LNCAP (cell line): ENCODE data around the gene TCF3.

Source experiments
- TF ChIP-seq, protein P1 (sequence below): fragments of 450-650 bp; IDR thresholded peaks from 2 replicates; pipeline ENCODE4 v1.5.1; 2017; ENCODE audit warnings: mild to moderate bottlenecking

The TCF3 gene

DNA sequence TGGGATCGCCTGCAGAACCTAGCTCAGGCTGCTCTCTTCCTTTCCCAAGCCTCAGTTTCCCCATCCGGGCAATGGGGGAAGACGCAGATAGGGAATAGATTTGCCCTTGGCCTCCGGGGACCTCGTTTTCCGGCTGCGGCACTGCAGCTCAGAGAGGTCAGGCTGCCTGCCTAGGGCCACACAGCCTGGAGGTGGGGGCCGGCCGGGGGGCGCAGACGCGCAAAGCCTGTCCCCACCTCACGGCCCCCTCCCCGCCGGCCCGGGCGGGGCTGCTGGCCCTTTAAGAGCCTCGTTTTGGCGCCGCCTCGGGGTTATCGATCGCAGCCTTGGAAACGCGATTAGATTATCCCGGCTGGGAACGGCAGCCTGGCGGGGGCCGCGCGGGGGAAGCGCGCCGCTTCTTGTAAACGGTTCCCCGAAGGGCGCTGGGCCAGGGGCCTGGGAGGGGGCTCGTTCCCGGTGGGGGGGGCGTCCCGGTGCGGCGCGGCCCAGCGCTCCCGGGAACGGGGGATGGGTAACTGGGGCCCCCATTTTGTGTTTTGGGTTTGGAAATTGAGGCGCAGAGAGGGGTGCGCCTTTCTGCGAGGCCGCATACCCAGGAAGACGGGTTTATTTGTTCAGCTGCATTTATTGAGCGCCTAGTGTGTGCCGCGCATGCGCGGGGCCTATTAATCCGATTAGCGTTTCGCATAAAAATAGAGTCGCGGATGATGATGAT, 23.4 kb upstream of the TCF3 start:
- TF ChIP-seq, protein P1, sequence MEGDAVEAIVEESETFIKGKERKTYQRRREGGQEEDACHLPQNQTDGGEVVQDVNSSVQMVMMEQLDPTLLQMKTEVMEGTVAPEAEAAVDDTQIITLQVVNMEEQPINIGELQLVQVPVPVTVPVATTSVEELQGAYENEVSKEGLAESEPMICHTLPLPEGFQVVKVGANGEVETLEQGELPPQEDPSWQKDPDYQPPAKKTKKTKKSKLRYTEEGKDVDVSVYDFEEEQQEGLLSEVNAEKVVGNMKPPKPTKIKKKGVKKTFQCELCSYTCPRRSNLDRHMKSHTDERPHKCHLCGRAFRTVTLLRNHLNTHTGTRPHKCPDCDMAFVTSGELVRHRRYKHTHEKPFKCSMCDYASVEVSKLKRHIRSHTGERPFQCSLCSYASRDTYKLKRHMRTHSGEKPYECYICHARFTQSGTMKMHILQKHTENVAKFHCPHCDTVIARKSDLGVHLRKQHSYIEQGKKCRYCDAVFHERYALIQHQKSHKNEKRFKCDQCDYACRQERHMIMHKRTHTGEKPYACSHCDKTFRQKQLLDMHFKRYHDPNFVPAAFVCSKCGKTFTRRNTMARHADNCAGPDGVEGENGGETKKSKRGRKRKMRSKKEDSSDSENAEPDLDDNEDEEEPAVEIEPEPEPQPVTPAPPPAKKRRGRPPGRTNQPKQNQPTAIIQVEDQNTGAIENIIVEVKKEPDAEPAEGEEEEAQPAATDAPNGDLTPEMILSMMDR, result no peak

DNA sequence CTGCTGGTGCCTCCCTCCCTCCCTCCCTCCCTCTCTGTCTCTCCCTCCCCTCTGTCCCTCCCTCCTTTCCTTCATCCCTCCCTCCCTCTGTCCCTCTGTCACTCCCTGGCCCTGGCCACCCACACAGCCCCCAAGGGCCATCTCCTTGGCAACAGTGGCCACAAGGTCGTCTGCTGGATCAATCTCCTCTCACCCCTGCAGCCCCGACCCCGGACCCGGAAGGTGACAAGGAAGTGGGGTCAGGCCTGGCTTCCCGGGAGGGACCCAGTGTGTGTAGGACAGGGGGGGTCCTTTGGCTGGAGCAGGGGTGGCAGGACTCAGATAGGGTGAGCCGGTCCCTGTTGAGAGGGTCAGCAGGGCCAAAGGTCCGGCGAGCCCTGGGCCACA, 21.9 kb upstream of the TCF3 start:
- TF ChIP-seq, protein P1, result no peak

DNA sequence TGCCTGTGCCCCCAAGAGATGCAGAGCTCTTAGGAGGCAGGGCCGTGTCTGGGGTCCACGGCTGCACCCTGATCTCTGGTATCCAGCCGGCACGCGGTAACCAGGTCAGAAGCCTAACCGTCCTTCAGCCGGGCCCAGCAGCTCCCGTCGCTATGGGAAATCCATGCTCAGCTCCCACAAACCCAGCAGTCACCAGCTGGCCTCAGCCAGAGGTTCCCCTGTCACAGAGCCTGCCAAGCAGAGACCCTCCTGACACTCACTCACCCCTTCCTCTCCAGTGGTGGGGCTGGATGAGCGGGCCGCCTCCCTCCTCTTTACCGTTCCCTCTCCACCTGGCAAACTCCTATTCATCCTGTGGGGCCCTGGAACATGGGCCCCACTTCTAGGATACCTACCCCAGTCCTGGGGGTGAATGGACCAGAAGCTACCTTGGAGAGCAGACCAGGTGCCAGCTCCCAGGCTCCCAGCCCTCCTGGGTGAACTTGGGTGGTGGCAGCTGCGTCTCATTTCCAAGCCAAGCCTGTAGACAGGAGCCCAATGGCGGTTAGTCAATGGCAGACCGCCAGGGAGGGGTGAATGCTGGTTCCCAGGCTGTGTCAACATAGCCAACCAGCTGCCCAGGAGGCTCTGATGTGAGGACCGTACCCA, 21.4 kb upstream of the TCF3 start:
- TF ChIP-seq, protein P1, result no peak

DNA sequence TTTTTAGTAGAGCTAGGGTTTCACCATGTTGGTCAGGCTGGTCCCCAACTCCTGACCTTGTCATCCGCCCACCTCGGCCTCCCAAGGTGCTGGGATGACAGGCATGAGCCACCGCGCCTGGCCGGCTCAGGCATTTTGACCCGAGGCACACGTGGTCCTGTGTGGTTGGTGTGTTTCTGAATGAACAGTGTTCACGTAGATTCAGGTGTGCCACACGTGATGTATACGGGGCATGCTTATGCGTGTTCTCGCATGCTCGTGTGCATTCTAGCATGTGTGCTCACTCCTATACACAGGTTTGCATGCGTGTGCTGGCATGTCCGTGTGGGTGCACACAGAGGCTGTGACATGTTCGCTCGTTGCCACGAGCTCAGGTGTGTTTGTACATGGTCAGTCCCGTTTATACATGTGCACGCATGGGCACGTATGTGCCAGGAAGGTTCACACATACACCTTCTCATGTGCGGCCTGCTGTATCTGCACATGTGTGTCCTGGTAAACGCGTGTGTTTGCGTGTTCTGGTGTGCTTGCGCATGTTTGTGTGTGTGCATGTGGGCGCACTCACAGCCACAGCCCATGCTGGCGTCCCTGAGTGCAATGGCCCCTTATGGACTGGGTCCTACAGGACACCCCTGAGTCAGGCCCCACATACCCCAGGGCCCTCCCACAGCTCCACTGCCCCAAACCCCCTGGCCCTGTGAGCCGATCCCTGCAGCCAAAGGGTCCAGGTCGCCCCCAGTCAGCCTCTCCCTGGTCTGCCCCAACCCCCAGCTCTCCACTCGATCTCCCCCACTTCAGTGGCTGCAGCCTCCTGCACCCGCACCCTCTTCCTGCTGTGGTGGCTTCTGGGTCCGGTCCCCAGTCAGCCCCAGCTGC, 20.6 kb upstream of the TCF3 start:
- TF ChIP-seq, protein P1, result no peak

GRCh38 chr19:1672038-1672768, 19.8 kb upstream of the TCF3 start:
- TF ChIP-seq, protein P1, result peak; percentile 99

GRCh38 chr19:1671716-1672037, 19.3 kb upstream of the TCF3 start:
- TF ChIP-seq, protein P1, result no peak

DNA sequence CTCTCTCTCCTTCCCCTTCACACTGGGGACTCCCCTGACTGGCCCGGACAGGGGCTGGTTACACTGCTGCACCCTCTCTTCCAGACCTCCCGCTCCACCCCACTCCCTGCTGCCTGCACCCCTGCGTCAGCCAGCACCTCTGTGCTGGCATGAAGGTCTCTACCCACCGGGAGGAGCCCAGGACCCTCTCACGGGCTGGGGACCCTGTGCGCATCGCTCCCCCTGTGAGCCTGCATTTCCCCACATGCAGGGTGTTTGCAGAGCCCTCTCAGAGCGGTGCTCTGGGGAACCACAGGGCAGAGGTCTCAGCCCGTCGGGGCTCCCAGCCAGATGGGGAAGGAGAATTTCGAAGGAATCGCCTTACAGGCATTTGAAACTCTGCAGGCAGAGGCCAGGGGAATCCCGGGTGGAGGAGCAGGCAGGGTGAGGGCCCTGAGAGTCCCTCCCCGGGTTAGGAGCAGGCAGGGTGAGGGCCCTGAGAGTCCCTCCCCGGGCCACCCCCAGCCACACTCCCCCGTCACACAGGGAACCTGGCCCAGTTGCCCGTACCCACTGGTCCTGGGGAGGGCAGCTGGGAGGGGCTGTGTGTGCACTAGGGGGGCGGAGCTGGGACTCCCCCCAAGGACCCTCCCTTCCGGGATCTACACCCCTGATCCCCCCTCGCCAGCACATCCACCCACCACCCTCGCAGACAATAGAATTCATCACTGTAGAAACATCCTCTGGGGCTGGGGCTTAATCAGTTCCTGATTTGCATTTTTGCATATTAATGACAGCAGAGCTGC, 16.3 kb upstream of the TCF3 start:
- TF ChIP-seq, protein P1, result no peak
